ENCODE data around the gene GSTM3.

- no peak for TF ChIP-seq EZH2 (IDR thresholded peaks at IDR 0.05; ENCODE audit: insufficient read depth, poor library complexity, severe bottlenecking)
- no peak for TF ChIP-seq EZH2phosphoT487 (IDR thresholded peaks at IDR 0.05; ENCODE audit: insufficient read depth, low read depth)
Measured at GRCh38 chr1:109787211-109787844, 46.5 kb upstream of the GSTM3 start.
